Progenitor cell of endocrine pancreas (in vitro differentiated cells): ENCODE measurements around the gene SLC5A10. TPM values are rescaled to one million over a fixed set of nuclear protein-coding genes. Genes with fewer than 3 reads are reported as not detected.

Experiments used
- DNase-seq: peaks from one replicate; pipeline ENCODE4 v3.0.0; 2021; ENCODE audit warnings: low spot score; ENCODE audit not compliant: unreplicated experiment
- H3K27ac Mint-ChIP-seq: 2 replicates; pipeline ENCODE4 v1.8.0; 2021; ENCODE audit warnings: mild to moderate bottlenecking, moderate library complexity, mixed read lengths
- H3K27me3 Mint-ChIP-seq: 2 replicates; pipeline ENCODE4 v1.8.0; 2021; ENCODE audit warnings: mixed read lengths
- H3K36me3 Mint-ChIP-seq: 2 replicates; pipeline ENCODE4 v1.8.0; 2022; ENCODE audit warnings: mixed read lengths; ENCODE audit not compliant: insufficient read depth
- H3K4me1 Mint-ChIP-seq: 2 replicates; pipeline ENCODE4 v1.8.0; 2021; ENCODE audit warnings: low read depth, mixed read lengths
- H3K4me3 Mint-ChIP-seq: 2 replicates; pipeline ENCODE4 v1.8.0; 2021; ENCODE audit warnings: low read depth, mild to moderate bottlenecking, moderate library complexity, mixed read lengths
- H3K9me3 Mint-ChIP-seq: 2 replicates; pipeline ENCODE4 v1.8.0; 2021; ENCODE audit warnings: low read depth, mixed read lengths
- total RNA-seq: library from RNA; stranded (reverse); gene quantifications from 2 replicates; pipeline ENCODE4 v1.2.1, GENCODE V29; 2021
- TF ChIP-seq, protein P1 (sequence below): fragments of 200-600 bp; sonication (generic); IDR thresholded peaks from one replicate; pipeline ENCODE4 v1.5.0; 2021; ENCODE audit warnings: antibody characterized with exemption, mild to moderate bottlenecking; ENCODE audit not compliant: unreplicated experiment

Gene SLC5A10
- total RNA-seq, 1 donor from 2014 or later = not detected

DNA sequence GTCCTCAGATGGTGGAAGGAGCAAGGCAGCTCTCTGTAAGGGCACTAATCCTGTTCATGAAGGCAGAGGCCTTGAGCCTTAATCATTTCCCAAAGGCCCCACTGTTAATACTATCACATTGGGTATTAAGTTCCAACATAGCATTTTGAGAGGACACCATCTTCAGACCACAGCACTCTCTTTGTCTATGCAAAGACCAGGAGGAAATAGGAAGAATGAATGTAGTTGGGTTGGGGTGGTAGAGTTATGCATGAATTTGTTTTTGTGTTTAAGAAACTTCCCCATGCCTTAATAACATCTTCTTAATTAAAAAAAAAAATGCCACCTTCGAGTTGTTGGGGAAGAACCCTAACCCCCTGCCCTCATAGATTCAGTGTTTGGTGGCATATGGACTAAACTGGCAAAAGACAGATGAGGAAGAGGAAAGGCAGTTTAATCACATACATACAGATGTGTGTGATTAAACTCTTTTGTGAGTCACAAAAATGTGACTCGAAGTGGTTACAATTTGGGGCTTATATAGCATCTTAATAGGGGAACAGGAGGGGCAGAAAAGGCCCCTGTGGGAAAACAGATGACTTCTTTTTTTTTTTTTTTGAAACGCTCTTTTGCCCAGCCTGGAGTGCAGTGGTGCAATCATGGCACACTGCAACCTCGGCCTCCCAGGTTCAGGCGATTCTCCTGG is 35.0 kb upstream of the SLC5A10 start:
- no peak for DNase-seq
- TF ChIP-seq, protein P1, sequence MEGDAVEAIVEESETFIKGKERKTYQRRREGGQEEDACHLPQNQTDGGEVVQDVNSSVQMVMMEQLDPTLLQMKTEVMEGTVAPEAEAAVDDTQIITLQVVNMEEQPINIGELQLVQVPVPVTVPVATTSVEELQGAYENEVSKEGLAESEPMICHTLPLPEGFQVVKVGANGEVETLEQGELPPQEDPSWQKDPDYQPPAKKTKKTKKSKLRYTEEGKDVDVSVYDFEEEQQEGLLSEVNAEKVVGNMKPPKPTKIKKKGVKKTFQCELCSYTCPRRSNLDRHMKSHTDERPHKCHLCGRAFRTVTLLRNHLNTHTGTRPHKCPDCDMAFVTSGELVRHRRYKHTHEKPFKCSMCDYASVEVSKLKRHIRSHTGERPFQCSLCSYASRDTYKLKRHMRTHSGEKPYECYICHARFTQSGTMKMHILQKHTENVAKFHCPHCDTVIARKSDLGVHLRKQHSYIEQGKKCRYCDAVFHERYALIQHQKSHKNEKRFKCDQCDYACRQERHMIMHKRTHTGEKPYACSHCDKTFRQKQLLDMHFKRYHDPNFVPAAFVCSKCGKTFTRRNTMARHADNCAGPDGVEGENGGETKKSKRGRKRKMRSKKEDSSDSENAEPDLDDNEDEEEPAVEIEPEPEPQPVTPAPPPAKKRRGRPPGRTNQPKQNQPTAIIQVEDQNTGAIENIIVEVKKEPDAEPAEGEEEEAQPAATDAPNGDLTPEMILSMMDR = no peak
- peaks cover 12% of the 10 kb centered on the region for H3K4me1 Mint-ChIP-seq
- H3K27me3 Mint-ChIP-seq = no peaks in the 10 kb centered on the region
- H3K9me3 Mint-ChIP-seq = no peaks in the 10 kb centered on the region
- peaks cover 25% of the 10 kb centered on the region for H3K36me3 Mint-ChIP-seq
- H3K27ac Mint-ChIP-seq = no peak overlapping the region
- H3K4me3 Mint-ChIP-seq = no peak overlapping the region

DNA sequence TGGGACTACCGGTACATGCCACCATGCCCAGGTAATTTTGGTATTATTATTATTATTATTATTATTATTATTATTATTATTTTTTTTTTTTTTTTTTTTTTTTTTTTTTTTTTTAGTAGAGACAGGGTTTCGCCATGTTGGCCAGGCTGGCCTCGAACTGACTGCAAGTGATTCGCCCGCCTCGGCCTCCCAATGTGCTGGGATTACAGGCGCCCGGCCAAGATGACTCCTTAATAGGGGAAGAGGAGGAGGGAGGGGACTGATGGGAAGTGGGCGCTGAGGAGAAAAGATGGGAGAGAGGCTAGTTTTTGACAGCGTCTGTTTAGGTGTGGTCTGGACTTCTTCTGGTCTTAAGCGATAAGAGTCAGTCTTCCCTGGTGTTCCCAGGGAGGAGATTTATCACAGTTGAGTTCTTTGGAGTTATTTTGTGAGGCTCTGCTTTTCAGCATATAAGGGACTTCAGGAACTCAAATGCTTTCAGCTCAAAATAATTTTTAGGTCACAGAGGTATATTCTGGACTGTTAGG is 34.4 kb upstream of the SLC5A10 start:
- Mint-ChIP-seq H3K9me3 (no peaks in the 10 kb centered on the region), H3K27me3 (no peaks in the 10 kb centered on the region), H3K27ac (peak overlapping the region; percentile 81), H3K4me3 (no peak overlapping the region), H3K4me1 (peaks cover 14% of the 10 kb centered on the region), H3K36me3 (peaks cover 21% of the 10 kb centered on the region)
- DNase-seq = no peak
- TF ChIP-seq, protein P1 = no peak

DNA sequence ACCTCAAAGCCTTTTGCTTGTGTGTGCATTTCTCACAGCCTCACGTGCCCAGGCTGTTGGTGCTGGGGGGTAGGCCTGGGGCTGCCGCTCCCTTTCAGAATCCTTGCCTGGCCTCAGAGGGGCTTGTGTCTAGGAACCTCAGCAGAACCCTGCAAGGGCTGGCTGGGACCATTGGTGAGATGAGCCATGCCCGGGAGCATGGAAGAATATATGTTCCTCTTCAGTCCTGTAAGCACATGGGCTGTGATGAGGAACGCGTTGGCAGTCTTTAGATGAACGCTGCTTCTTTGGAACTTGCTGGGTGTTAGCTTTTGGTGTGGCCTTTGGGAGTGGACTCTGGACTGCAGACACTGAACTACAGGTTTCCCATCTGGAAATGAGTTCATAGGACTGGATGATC is 32.0 kb upstream of the SLC5A10 start:
- Mint-ChIP-seq H3K9me3 (no peaks in the 10 kb centered on the region), H3K4me1 (peaks cover 14% of the 10 kb centered on the region), H3K36me3 (peaks cover 18% of the 10 kb centered on the region), H3K27me3 (no peaks in the 10 kb centered on the region), H3K4me3 (no peak overlapping the region), H3K27ac (peak overlapping the region; percentile 26)
- TF ChIP-seq, protein P1 = no peak
- no peak for DNase-seq

DNA sequence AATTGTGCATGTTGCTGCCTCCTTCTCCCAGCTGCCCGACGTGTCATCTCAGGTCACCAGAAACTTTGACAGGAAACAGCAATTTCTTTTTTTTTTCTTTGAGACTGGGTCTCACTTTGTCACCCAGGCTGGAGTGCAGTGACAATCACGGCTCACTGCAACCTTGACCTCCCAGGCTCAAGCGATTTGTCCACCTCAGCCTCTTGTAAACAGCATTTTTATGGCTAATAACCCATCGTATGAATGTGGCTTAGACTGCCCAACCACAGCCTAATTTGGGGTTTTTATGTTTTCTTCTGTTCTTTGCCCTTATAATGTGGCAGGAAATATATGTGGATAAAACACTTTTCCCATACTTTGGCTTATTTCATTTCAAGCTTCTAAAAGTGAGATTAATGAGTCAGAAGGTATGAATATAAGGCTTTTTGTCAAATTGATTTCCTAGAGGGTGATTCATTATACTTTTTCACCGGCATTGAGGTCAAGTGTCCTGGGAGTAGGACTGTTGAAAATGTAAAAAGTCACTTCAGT is 31.0 kb upstream of the SLC5A10 start:
- Mint-ChIP-seq H3K27ac (no peak overlapping the region), H3K27me3 (no peaks in the 10 kb centered on the region), H3K4me3 (no peak overlapping the region), H3K9me3 (no peaks in the 10 kb centered on the region), H3K4me1 (peaks cover 14% of the 10 kb centered on the region), H3K36me3 (peaks cover 15% of the 10 kb centered on the region)
- no peak for DNase-seq
- TF ChIP-seq, protein P1 = no peak

DNA sequence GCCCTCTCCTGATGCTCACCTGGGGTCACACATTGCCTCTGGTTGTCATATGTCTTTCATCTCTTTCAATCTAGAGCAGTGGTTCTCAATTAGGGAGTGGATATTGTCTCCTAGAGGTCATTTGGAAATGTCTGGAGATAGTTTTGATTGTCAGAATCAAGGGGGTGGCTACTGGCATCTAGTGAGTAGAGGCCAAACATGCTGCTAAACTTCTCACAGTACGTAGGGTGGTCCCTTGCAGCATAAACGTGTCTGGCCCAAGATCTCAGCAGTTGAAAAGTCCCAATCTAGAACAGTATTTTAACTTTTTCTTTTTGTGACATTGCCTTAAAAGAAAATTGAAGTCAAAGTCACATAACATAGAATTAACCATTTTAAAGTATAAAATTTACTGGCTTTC is 30.5 kb upstream of the SLC5A10 start:
- H3K27me3 Mint-ChIP-seq = no peaks in the 10 kb centered on the region
- H3K27ac Mint-ChIP-seq = peak overlapping the region; percentile 63
- no peaks in the 10 kb centered on the region for H3K9me3 Mint-ChIP-seq
- no peak overlapping the region for H3K4me3 Mint-ChIP-seq
- DNase-seq = no peak
- TF ChIP-seq, protein P1 = no peak
- H3K4me1 Mint-ChIP-seq = peaks cover 14% of the 10 kb centered on the region
- peaks cover 15% of the 10 kb centered on the region for H3K36me3 Mint-ChIP-seq
